Keratinocyte (primary cell): ENCODE measurements around the gene PSMD14. TPM values are rescaled to one million over a fixed set of nuclear protein-coding genes. Genes with fewer than 3 reads are reported as not detected.
"Not testable (repeated sequence)": the region's sequence is repeated elsewhere in the genome, so short reads cannot be mapped to it uniquely, and the experiment has no call there.

Experiments
- DNase-seq: peaks from one replicate; pipeline ENCODE4 v3.0.0-alpha.2; 2011; ENCODE audit warnings: low read depth, missing footprints, low spot score
- FAIRE-seq: peaks from 2 replicates; lab custom pipeline; 2011; peaks lifted over from hg19 to GRCh38; lab: Jason Lieb, UNC
- H2AFZ ChIP-seq: 2 replicates; pipeline ENCODE4 v1.6.0; 2012; ENCODE audit warnings: low read length, control low read depth, inconsistent platforms; ENCODE audit not compliant: control insufficient read depth
- H3K27ac ChIP-seq: 2 replicates; pipeline ENCODE4 v1.5.1; 2011; ENCODE audit warnings: low read length; ENCODE audit not compliant: control insufficient read depth, insufficient read depth
- H3K27me3 ChIP-seq: 3 replicates; pipeline ENCODE4 v1.6.0; 2011; ENCODE audit warnings: low read length; ENCODE audit not compliant: control insufficient read depth, insufficient read depth; ENCODE audit errors: extremely low read depth
- H3K36me3 ChIP-seq, 2 experiments: 2 replicates in 1 of 2; 3 replicates in 1 of 2; pipeline ENCODE4 v1.5.1; 2011; ENCODE audit warnings: low read length in 2 of 2, mild to moderate bottlenecking in 1 of 2; ENCODE audit not compliant: control insufficient read depth in 2 of 2, insufficient read depth in 2 of 2; ENCODE audit errors: extremely low read depth in 1 of 2
- H3K4me1 ChIP-seq: 3 replicates; pipeline ENCODE4 v1.5.1; 2011; ENCODE audit warnings: low read length; ENCODE audit not compliant: control insufficient read depth, insufficient read depth; ENCODE audit errors: extremely low read depth
- H3K4me2 ChIP-seq: 3 replicates; pipeline ENCODE4 v1.6.0; 2011; ENCODE audit warnings: low read depth, low read length; ENCODE audit not compliant: control insufficient read depth, insufficient read depth; ENCODE audit errors: extremely low read depth
- H3K4me3 ChIP-seq, 3 experiments: fragments of 200-600 bp in 1 of 3; sonication (generic) in 1 of 3; 2 replicates in 2 of 3; 3 replicates in 1 of 3; pipeline ENCODE4 v1.5.1; 2011 to 2016; ENCODE audit warnings: low read length in 3 of 3, mild to moderate bottlenecking in 3 of 3, control low read depth in 2 of 3, inconsistent platforms in 1 of 3, low read depth in 1 of 3, mixed read lengths in 1 of 3, mixed run types in 1 of 3, moderate library complexity in 1 of 3; ENCODE audit not compliant: control insufficient read depth in 2 of 3, insufficient read depth in 2 of 3; ENCODE audit errors: extremely low read depth in 1 of 3
- H3K79me2 ChIP-seq: 2 replicates; pipeline ENCODE4 v1.6.0; 2012; ENCODE audit warnings: low read length; ENCODE audit not compliant: control insufficient read depth, insufficient read depth
- H3K9ac ChIP-seq: 3 replicates; pipeline ENCODE4 v1.6.0; 2011; ENCODE audit warnings: low read length; ENCODE audit not compliant: control insufficient read depth, insufficient read depth; ENCODE audit errors: extremely low read depth
- H3K9me1 ChIP-seq: 3 replicates; pipeline ENCODE4 v1.6.0; 2011; ENCODE audit warnings: low read length; ENCODE audit not compliant: control insufficient read depth, insufficient read depth; ENCODE audit errors: extremely low read depth
- H3K9me3 ChIP-seq: 2 replicates; pipeline ENCODE4 v1.5.1; 2012; ENCODE audit warnings: low read depth, low read length; ENCODE audit not compliant: control insufficient read depth
- H4K20me1 ChIP-seq: 3 replicates; pipeline ENCODE4 v1.6.0; 2011; ENCODE audit warnings: low read length; ENCODE audit not compliant: control insufficient read depth, insufficient read depth; ENCODE audit errors: extremely low read depth
- EZH2 ChIP-seq: IDR thresholded peaks from one replicate; pipeline ENCODE4 v1.6.1; 2012; ENCODE audit warnings: inconsistent platforms, mild to moderate bottlenecking, low read length, moderate library complexity
- dilution Hi-C: fragments of 300-500 bp; cut with MboI; formaldehyde crosslinking; loops from one replicate; pipeline ENCODE4 v1.7.0; 2020; ENCODE audit warnings: low sequenced_read_pairs; ENCODE audit not compliant: extremely low pct_ligation_motif_present
- polyA plus RNA-seq, 5 experiments: library from polyadenylated mRNA; depleted of rRNA in 3 of 5; stranded (reverse) in 3 of 5; stranded (forward) in 1 of 5; unstranded in 1 of 5; fragments of >200 nt; gene quantifications; 1 replicate in 1 of 5; 2 replicates in 3 of 5; 3 replicates in 1 of 5; pipeline versions ENCODE4 v1.2.1 to v1.2.3, GENCODE V29; 2011 to 2012; ENCODE audit warnings: missing spikeins in 2 of 5, low read depth in 1 of 5, low replicate concordance in 1 of 5

Gene PSMD14
- polyA plus RNA-seq, 1 donor (not counting 4 experiments of a cell fraction or from before 2014, with no cell fraction given) = 136 TPM

DNA sequence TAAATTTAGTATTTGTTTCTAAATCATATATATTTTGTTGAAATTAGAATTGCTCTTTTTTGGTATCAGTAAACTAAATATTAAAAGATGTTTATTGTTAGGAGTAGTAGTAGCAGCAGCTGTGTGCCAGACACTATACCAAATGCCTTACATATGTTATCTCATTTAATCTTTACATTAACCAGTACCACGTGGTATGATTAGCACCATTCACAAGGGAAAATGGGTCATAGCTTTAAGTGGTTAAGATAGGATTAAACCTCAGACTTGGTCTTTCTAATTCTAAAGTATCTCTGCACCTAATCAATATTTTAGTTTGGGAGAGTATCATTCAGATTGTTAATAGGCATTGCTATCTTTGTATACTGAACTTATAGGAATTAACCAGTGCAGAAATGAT lies 29.0 kb downstream of the PSMD14 start:
- Histone ChIP-seq H3K9me1 (peaks cover 2% of the 10 kb centered on the region), H3K4me1 (no peaks in the 10 kb centered on the region), H2AFZ (no peak overlapping the region), H3K36me3 (peaks cover 0 to 1% of the 10 kb centered on the region in 2 experiments), H3K4me3 (no peak overlapping the region), H4K20me1 (no peaks in the 10 kb centered on the region), H3K27ac (no peak overlapping the region), H3K79me2 (peaks cover 58% of the 10 kb centered on the region), H3K27me3 (no peaks in the 10 kb centered on the region), H3K9ac (no peak overlapping the region), H3K9me3 (no peaks in the 10 kb centered on the region), H3K4me2 (no peak overlapping the region)
- dilution Hi-C loops = no loop called here
- FAIRE-seq = no peak
- TF ChIP-seq EZH2 = no peak
- no peak for DNase-seq

DNA sequence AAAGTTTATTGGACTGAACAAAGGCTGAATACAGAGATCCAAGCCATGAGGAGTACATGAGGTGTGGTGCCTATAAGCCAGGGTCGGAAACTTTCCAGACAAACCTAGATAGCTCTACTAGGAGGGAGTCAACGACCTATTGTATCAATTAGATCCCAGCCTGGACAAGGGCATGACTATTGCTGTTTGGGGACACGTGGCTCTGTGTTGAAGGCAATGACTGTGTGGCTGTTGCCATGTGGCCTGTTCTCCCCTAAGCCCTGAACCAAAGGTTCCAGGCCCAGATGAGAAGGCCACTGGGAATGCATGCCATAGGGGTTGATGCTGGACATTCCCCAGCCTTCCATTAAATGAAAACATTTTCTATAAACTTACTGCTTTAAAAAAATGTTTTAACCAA lies 31.3 kb downstream of the PSMD14 start:
- H3K9me3 ChIP-seq, H3K4me1 ChIP-seq, dilution Hi-C loops, H3K27me3 ChIP-seq, H3K4me2 ChIP-seq, H3K4me3 ChIP-seq, H4K20me1 ChIP-seq, H2AFZ ChIP-seq, H3K9ac ChIP-seq, H3K27ac ChIP-seq, DNase-seq, H3K9me1 ChIP-seq, H3K36me3 ChIP-seq: not testable (repeated sequence)
- peaks cover 59% of the 10 kb centered on the region for H3K79me2 ChIP-seq
- FAIRE-seq = peak; percentile 77

DNA sequence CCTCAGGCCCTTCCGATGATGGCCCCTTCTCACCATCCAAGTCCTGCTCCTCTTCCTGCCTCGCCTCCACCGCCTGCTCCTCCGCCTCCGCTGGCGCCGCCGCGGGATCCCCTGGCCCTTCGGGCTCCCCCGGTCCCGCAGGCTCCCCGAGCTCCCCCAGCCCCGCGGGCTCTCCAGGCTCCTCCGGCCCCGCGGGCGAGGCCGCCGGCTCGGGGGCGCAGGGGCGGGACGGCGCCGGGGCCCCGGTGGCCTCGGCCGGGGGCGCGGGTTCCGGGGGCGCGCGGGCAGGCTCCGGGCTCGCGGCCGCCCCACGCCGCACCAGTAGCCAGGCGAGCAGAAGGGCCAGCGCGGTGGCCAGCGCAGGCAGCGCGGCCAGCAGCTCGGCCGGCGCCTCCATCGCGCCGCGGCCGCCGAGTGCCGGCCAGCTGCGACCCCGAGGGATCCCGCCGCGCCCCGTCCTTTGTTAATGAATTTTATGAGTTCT lies 32.7 kb downstream of the PSMD14 start:
- H2AFZ ChIP-seq, H3K4me2 ChIP-seq, H3K36me3 ChIP-seq, H3K4me1 ChIP-seq, H3K27ac ChIP-seq, H3K27me3 ChIP-seq, DNase-seq, H3K9me3 ChIP-seq, H3K4me3 ChIP-seq, H3K9ac ChIP-seq, FAIRE-seq, H4K20me1 ChIP-seq, dilution Hi-C loops, H3K9me1 ChIP-seq: not testable (repeated sequence)
- peaks cover 58% of the 10 kb centered on the region for H3K79me2 ChIP-seq
